ENCODE results near the gene CNDP1.

CNDP1 gene

DNA sequence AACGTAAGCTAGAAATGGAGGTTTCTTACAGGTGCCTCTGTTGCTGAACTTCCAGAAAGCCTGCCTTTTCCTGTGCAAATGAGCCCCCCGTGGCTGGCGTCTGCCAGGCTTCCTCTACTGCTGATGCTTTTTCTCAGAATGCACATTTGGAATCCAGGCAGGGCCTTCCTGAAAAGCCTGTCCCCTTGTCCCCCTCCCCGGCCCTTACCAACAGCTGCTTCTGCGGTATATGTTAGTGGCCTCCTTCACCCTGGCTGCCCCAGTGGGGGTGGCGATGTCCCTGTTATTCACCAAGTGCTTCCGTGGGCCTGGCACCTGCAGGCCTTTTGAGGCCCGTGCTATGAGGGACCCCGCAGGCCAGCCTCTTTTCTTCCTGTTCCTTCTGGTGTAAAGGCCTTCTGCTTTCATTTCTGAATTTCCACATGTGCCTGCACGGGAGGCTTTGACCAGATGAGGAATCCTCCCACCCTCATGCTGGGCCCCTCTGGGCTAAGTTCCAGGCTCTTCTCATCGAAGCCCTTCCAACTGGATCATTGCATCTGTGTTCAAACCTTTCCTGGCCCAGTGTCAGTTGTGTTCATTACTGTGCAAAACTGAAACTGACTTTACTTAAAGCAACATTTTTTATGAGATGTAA is 27.7 kb upstream of the CNDP1 start:
- TF ChIP-seq ZBTB8A (tag by site-specific recombination; IDR thresholded peaks at IDR 0.05) (no peak), TRIM28 (IDR thresholded peaks at IDR 0.05; ENCODE audit: borderline replicate concordance, low read length) (no peak), ZNF302 (tag by site-specific recombination; IDR thresholded peaks at IDR 0.05; ENCODE audit: low read depth) (no peak), PRDM10 (tag by site-specific recombination; IDR thresholded peaks at IDR 0.05) (no peak), ZNF473 (tag by site-specific recombination; IDR thresholded peaks at IDR 0.05) (no peak), ATF2 (tag by site-specific recombination; IDR thresholded peaks at IDR 0.05; ENCODE audit: low read depth) (no peak), ZNF747 (tag by site-specific recombination; IDR thresholded peaks at IDR 0.05) (no peak), ZBTB7A (tag by site-specific recombination; IDR thresholded peaks at IDR 0.05; ENCODE audit: low read depth) (no peak), SP3 (tag by site-specific recombination; IDR thresholded peaks at IDR 0.05) (no peak), BCL11B (tag by site-specific recombination; IDR thresholded peaks at IDR 0.05; ENCODE audit: low read depth) (no peak)
- TF ChIP-seq, protein P1, sequence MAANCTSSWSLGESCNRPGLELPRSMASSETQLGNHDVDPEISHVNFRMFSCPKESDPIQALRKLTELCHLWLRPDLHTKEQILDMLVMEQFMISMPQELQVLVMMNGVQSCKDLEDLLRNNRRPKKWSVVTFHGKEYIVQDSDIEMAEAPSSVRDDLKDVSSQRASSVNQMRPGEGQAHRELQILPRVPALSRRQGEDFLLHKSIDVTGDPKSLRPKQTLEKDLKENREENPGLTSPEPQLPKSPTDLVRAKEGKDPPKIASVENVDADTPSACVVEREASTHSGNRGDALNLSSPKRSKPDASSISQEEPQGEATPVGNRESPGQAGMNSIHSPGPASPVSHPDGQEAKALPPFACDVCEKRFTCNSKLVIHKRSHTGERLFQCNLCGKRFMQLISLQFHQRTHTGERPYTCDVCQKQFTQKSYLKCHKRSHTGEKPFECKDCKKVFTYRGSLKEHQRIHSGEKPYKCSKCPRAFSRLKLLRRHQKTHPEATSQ (tag by site-specific recombination; IDR thresholded peaks at IDR 0.05) = no peak
- TF ChIP-seq, protein P2, sequence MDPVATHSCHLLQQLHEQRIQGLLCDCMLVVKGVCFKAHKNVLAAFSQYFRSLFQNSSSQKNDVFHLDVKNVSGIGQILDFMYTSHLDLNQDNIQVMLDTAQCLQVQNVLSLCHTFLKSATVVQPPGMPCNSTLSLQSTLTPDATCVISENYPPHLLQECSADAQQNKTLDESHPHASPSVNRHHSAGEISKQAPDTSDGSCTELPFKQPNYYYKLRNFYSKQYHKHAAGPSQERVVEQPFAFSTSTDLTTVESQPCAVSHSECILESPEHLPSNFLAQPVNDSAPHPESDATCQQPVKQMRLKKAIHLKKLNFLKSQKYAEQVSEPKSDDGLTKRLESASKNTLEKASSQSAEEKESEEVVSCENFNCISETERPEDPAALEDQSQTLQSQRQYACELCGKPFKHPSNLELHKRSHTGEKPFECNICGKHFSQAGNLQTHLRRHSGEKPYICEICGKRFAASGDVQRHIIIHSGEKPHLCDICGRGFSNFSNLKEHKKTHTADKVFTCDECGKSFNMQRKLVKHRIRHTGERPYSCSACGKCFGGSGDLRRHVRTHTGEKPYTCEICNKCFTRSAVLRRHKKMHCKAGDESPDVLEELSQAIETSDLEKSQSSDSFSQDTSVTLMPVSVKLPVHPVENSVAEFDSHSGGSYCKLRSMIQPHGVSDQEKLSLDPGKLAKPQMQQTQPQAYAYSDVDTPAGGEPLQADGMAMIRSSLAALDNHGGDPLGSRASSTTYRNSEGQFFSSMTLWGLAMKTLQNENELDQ (tag by site-specific recombination; IDR thresholded peaks at IDR 0.05; ENCODE audit: low read depth) = no peak
- Histone ChIP-seq H3K27ac (ENCODE audit: extremely low read depth, low read depth, low read length) (no peak overlapping the region), H3K9me3 (ENCODE audit: control insufficient read depth, insufficient read depth, low read depth, low read length) (no peaks in the 10 kb centered on the region), H3K4me3 (ENCODE audit: low read depth, low read length) (no peak overlapping the region), H3K36me3 (ENCODE audit: control insufficient read depth in 2 of 2, insufficient read depth in 1 of 2, low read length in 2 of 2) (peaks cover 25 to 79% of the 10 kb centered on the region in 2 experiments), H3K4me1 (ENCODE audit: control insufficient read depth, insufficient read depth, low read length) (no peaks in the 10 kb centered on the region)
- POLR2A ChIA-PET = no interaction called here
- CTCF ChIA-PET = interaction anchor here (1.0 kb wide), 1 partner anchor 45 kb away, joined by 4 read pairs; no protein-coding TSS in a partner anchor

DNA sequence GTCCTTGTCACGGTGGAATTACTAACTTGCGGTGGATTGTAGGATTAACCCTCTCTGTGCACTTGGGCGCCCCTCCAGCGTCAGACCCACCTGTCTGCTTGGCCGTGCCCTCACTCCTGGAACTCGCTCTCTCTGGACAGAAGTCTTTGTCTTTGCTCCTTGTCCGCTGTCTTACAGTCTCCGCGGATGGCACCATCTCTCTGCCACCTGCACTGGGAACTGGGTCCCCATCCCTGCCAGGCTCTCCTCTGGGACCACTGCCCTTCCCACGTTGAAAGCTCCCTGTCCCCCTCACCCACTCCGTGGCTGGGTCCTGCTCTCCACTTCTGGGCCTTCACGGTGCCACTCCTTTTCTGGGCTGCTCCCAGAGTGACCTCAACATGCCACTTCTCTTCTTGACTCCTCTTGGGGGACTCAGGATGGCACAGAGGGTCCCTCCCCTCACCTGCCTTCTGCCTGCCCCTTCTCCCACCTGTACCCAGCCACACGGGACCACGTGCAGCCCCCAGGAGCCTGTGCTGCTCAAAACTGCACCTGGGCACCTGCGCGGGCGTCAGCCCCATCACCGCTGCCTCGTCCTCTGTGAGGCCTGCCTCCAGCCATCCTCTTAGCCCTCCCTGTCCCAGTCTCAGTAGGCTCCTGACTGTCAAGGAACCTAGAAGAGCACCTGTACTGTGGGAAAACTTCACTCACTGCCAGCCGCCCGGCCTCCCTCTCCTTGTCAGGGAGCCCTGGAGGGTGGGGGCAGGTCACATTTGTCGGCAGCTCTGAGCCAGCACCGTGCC is 27.0 kb upstream of the CNDP1 start:
- ChIA-PET POLR2A (no interaction called here), CTCF (interaction anchor here (0.5 kb wide), 1 partner anchor 41 kb away, joined by 3 read pairs; no protein-coding TSS in a partner anchor)
- Histone ChIP-seq H3K4me3 (ENCODE audit: low read depth, low read length) (no peak overlapping the region), H3K27ac (ENCODE audit: extremely low read depth, low read depth, low read length) (no peak overlapping the region), H3K36me3 (ENCODE audit: control insufficient read depth in 2 of 2, insufficient read depth in 1 of 2, low read length in 2 of 2) (peaks cover 20 to 81% of the 10 kb centered on the region in 2 experiments), H3K9me3 (ENCODE audit: control insufficient read depth, insufficient read depth, low read depth, low read length) (no peaks in the 10 kb centered on the region), H3K4me1 (ENCODE audit: control insufficient read depth, insufficient read depth, low read length) (no peaks in the 10 kb centered on the region)
- TF ChIP-seq PRDM6 (tag by site-specific recombination; IDR thresholded peaks at IDR 0.05) (no peak), ZNF274 (IDR thresholded peaks at IDR 0.05; ENCODE audit: low read length) (no peak), ZNF274 (tag by site-specific recombination; IDR thresholded peaks at IDR 0.05; ENCODE audit: borderline replicate concordance) (no peak), ZBTB17 (tag by site-specific recombination; IDR thresholded peaks at IDR 0.05) (no peak), ZNF645 (tag by site-specific recombination; IDR thresholded peaks at IDR 0.05) (no peak), ZNF324 (tag by site-specific recombination; IDR thresholded peaks at IDR 0.05) (no peak), RBAK (tag by site-specific recombination; IDR thresholded peaks at IDR 0.05) (no peak), ZNF157 (tag by site-specific recombination; IDR thresholded peaks at IDR 0.05) (no peak)

Measured in HEK293 (cell line).